Measurements from ENCODE around the gene PPP2R1B.
A peak's percentile ranks its signal among the peaks of the same experiment; 100 is the strongest.

The PPP2R1B gene

GRCh38 chr11:111745719-111746504 lies 20.3 kb downstream of the PPP2R1B start:
- no peak for FAIRE-seq

GRCh38 chr11:111743700-111744099 lies 22.5 kb downstream of the PPP2R1B start:
- FAIRE-seq = no peak

DNA sequence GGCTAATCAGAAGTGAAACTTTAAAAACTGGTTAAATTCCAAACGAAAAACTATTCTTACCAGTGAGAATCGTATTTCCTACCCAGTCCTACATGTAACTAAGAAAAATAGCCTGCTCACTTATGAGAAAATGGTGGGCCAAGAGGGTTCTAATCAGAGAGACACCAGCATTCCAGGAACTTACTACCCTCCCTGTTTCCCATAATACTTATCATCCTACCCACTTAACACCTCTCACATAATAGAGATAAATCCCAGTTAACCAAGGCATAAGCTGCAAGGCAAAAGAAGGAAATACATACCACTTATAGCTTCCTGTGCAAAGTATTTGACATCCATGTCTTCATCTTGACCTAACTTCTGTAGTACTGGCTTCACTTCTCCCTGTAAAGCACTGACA lies 24.4 kb downstream of the PPP2R1B start:
- FAIRE-seq = no peak

GRCh38 chr11:111739299-111739698 lies 26.9 kb downstream of the PPP2R1B start:
- no peak for FAIRE-seq

- FAIRE-seq = no peak
Measured at GRCh38 chr11:111737444-111738210, 28.6 kb downstream of the PPP2R1B start.

DNA sequence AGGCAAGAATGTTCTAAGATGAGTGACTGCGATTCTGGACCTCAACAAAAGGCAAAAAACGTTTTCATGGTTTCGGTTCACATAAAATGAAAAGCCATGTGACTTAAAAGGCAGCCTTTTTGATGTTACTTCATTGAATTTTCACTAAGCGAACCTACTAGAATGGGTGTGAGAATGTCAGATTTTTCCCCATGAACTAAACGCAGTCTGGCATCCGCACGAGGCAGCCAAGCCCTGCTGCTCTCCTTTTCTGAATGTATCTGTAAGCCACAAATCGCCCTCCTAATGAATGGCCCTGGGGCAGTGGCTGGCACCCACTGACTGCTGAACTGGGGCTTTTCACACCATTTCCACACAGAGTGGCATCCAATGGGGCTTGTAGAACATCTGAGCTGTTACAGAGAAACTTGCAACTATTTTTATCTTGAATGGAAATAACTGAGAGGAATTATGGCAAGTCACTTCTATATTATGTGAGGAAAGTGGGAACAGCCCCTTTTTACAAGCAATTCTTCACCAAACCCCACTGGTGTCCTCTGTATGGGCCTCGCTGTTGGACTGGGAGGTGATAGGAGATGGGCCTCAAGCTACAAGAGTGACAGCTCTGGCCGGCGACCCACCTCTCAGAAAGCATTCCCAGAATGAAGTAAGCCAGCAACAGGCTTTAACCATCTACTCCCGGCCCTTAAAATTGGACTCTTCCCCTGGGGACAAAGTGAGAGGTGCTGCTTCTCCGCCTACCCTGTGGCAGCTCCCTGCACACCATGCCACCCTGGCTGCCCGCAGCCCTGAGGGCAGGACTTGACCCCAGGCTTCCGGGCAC lies 29.4 kb downstream of the PPP2R1B start:
- no peak for FAIRE-seq

DNA sequence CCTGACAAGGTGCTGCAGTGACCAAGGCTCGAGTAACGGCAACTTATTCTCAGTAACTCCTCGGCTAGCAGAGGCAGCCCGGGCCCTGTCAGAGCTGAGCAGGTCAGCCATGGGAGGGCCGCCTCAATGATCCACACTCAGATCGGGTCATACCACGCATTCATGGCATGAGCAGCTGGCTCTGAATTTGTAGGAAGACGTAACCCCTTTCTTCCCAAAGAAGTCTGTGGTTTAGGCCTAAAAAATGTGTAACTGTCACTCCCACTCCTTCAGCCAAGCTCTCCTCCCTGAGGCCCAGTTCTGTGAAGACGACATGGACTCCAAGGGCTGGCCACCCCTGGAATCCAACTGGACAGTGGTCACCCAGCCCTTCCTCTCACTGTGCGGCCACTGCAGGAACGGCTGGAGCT lies 30.0 kb downstream of the PPP2R1B start:
- FAIRE-seq = no peak

DNA sequence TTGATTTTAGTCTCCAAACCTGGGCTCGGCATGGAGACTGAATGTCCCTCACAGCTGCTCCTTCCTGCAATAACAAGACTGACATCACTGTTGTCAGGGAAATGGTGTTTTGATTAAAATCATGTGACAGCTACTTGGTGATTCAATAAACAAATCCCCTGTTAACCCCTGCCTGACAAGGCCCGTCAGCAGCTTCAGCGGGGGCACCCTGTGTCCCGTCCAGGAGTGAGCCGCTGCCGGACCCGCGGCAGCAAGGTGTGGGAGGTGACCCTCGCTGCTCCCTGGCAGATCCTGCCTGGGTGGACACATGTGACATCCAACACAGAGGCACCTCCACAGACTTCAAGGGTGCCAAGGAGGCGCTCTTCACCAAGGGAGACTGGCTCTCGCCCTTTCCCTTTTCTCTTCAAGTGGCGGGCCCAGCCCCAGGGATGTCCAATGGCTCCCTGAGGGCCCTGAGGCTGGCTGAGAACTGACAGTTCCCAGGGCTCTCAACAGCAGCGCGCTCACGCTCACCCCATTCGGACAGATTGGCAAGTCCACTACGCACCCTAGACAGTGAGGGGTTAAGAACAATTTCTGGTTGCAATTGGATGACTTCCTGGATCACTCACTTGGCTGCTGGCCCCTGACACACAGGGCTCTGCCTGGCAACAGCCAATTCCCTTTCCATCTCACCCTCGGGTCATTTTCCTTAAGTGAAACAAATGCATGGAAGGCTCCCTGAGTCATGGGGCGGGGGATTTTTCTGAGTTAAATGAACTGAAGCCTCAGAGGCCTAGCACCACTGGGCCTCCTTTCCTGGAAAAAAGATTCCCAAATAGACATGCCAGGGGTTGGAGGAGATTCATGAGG lies 30.7 kb downstream of the PPP2R1B start:
- FAIRE-seq = peak; percentile 98

GRCh38 chr11:111734954-111735261 lies 31.3 kb downstream of the PPP2R1B start:
- no peak for FAIRE-seq

- no peak for FAIRE-seq
Measured at GRCh38 chr11:111734101-111734953, 31.9 kb downstream of the PPP2R1B start.

DNA sequence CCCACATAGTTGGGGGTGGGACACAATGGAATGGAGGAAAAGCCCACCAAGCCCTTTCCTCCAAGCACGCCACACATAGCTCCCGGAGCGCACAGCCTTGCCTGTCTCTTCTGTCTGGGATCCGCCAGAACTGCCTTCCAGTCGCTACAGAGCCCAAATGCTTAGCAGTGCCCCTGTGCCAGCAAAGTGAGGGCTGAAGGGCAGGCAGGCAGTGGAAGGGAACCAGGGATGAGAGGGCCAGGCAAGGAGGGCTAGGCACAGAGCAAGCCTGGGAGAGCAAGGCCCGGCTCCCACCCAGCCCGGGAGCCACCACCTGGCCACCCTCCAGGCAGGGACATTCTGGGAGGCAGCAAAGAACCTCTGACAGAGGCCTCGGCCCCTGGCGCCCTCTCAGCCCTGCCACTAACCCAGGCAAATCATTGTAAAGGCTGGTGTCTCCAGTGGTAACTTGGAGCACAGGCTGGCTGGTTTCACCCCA lies 32.5 kb downstream of the PPP2R1B start:
- no peak for FAIRE-seq

- no peak for FAIRE-seq
Measured at GRCh38 chr11:111733016-111733415, 33.2 kb downstream of the PPP2R1B start.

DNA sequence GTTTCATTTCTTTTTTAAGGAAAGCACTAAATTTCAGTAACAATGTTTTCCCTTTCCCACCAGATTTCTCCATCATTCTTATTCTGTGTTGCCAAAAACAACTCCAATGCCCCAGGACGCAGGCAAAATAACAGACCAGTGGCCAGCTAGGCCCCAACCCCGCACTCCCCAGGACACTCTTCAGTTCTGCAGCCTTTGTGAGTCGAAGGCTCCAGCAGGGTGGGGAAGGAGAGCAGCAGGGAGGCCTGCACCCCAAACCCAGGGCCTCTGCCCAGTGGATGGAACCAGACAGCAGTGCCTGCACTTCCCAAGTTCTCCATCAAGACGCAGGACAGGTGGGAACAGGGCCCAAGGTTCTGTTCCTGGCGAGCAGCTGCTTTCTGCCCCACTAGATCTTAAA lies 34.4 kb downstream of the PPP2R1B start:
- FAIRE-seq = no peak

GRCh38 chr11:111730871-111731591 lies 35.2 kb downstream of the PPP2R1B start:
- peak; percentile 95 for FAIRE-seq

DNA sequence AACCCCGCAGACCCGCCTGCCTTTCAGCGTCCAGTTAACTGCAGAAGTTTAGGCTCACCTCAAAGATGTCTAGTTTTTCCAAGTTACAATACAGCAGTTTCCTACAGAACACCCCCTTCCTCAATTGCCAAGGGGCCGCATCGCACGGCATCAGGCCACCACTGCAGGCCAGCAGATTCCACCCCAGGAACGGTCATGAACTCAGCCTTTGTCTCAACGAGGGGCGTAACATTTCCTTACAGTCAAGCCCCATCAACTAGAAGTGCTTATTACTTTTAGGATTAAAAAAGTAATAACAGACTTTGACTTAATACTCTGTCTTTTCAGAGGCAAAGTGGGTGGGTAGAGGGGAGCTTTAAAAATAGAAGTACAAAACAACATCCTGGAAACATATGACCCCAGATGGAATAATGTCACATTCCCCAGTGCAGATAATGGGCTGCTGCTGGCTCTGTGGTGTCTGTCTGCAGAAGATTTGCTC lies 36.3 kb downstream of the PPP2R1B start:
- FAIRE-seq = no peak

DNA sequence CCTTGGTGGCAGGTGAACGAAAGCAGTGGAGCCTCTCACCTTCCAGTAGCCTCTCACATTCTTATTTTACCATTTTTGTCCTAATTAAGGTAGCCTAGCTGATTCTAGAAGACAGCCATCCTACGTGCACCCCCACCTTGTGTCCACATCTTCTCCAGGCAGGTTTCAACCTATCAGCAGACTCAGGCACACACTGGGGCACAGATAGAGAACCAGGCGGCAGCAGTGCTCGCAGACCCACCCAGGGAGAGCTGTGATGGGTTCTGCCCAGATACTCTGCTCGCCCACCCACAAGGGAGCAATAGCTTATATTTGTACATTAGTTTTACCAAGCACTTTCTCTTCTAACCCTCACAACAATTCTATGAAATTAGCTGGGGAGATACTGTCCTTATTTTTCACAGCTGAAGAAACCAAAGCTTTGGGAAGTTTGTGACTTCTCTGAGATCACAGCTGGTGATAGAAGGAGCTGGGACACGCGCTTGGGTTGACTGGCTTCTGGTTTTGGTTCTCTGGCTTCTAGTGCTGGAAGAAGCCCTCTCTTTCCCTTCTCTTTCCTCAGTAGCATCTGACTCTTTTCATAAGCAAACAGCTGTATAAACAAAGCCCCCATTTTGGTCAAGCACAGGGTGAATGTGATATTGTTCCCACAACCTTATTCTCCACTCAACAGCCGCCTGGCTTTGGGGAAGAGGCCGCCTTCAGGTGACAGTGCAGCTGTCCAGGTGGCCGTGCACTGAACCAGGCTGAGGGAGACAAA lies 36.9 kb downstream of the PPP2R1B start:
- no peak for FAIRE-seq

GRCh38 chr11:111727431-111727830 lies 38.8 kb downstream of the PPP2R1B start:
- no peak for FAIRE-seq

- no peak for FAIRE-seq
Measured at GRCh38 chr11:111726301-111726713, 39.9 kb downstream of the PPP2R1B start.

GRCh38 chr11:111725621-111726020 lies 40.6 kb downstream of the PPP2R1B start:
- no peak for FAIRE-seq

- no peak for FAIRE-seq
Measured at GRCh38 chr11:111724615-111725129, 41.5 kb downstream of the PPP2R1B start.
